ENCODE data around the gene TRIM33.
A peak's percentile ranks its signal among the peaks of the same experiment; 100 is the strongest.

The TRIM33 gene

DNA sequence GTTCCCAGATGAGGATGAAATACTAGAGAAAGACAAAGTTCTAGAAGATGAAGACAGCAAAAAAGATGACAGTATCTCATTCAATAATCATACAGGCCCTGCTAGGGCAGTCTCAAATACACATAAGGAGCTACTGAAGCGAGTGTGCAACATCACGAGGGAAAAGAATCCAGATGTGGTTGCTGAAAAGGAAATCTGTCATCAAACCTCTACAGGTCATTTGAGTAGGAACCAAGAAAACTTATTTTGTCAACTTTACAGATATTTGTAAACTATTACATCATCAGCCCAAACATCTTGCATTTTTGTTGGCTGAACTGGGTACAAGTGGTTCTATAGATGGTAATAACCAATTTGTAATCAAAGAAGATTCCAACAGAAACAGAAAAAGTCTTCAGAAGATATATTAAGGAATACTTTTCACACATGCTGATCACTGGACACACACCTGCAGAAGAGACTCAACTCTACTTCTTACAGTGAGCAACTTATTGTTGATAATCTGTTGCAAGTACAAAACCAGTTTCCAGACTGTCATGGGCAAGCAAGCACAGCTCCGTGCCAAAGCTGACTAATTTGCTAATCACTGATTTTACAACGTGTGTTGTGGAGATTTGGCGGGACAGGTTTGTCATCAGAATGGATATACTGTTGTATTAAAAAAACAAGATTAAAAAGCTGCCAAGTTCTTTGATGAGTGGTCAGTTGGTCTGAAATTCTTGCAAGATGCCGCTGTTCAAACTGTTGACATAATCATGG, 42.1 kb downstream of the TRIM33 start:
- TF ChIP-seq, protein P1, sequence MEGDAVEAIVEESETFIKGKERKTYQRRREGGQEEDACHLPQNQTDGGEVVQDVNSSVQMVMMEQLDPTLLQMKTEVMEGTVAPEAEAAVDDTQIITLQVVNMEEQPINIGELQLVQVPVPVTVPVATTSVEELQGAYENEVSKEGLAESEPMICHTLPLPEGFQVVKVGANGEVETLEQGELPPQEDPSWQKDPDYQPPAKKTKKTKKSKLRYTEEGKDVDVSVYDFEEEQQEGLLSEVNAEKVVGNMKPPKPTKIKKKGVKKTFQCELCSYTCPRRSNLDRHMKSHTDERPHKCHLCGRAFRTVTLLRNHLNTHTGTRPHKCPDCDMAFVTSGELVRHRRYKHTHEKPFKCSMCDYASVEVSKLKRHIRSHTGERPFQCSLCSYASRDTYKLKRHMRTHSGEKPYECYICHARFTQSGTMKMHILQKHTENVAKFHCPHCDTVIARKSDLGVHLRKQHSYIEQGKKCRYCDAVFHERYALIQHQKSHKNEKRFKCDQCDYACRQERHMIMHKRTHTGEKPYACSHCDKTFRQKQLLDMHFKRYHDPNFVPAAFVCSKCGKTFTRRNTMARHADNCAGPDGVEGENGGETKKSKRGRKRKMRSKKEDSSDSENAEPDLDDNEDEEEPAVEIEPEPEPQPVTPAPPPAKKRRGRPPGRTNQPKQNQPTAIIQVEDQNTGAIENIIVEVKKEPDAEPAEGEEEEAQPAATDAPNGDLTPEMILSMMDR (conservative IDR thresholded peaks at IDR 0.05; ENCODE audit: low read length): no peak
- no peak for DNase-seq (ENCODE audit: low read depth)

DNA sequence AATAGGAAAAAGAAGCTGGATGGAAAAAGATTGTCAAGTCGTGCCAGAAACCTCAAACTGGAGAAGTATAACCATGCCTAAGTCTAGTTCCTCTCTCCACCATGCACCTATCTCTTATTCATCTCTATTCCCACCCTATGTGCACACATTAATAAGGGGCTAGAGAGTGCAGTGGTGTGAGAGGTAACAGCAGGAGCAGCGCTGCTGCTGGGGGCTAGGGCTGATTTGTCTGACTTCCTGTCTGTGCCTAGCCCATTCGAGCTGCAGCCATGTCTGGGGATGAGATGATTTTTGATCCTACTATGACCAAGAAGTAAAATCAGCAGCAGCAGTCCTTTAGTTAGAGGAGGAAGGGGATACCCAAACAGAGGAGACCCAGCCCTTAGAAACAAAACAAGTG, 43.0 kb downstream of the TRIM33 start:
- no peak overlapping the region for H3K4me3 ChIP-seq (ENCODE audit: low read length)
- no peak for DNase-seq (ENCODE audit: low read depth)
- TF ChIP-seq, protein P1 (conservative IDR thresholded peaks at IDR 0.05; ENCODE audit: low read length): no peak

More for the DNA sequence above, 42.1 kb downstream of the TRIM33 start:
- H3K4me3 ChIP-seq (ENCODE audit: low read length): no peak overlapping the region

DNA sequence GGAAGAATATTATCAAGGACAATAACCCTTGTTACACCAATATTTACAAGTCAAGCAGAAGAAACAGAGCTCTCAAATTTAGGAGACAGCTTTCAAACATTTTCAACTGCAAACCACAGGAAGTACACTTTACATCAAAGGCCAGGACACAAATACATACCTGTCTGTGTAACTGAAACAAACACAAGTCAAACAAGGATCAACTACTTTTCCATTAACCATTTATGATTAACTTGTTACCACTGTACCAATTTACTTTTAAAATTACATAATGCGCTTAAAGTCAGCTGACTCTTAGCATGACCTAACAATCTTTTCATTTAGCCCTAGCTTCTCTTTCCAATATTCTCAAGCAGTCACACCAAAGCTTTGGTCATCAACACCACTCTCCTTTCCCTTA, 43.5 kb downstream of the TRIM33 start:
- TF ChIP-seq, protein P1 (conservative IDR thresholded peaks at IDR 0.05; ENCODE audit: low read length): no peak
- no peak for DNase-seq (ENCODE audit: low read depth)
- no peak overlapping the region for H3K4me3 ChIP-seq (ENCODE audit: low read length)

DNA sequence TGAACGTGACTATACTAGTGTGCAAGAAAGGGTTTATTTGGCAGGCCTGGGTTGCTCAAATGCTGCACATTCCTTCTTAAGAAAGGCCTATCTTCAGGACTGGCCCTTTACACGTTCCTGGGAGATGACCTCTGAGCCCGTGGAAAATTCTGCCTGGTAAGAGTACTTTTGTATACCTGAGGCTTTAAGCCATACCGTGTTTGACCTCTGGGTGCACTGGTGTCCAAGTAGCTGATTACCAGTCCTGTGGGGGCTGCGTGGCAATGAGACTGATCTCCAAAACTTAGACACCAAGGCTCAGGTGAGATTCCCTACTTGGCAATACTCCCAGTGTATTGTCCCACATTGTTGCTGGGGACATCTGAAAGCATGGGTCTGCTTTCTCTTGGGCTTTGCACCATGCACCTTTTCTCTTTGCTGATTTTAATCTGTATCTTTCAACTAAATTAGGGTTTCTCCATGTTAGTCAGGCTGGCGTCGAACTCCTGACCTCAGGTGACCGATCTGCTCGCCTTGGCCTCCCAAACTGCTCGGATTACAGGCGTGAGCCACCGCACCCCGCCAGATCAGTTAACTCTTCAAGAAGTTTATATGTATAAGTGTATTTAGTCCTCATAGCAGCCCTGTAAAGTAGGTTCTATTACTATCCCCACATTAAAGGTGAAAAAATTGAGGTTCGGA, 44.5 kb downstream of the TRIM33 start:
- no peak overlapping the region for H3K4me3 ChIP-seq (ENCODE audit: low read length)
- TF ChIP-seq, protein P1 (conservative IDR thresholded peaks at IDR 0.05; ENCODE audit: low read length): no peak
- no peak for DNase-seq (ENCODE audit: low read depth)

DNA sequence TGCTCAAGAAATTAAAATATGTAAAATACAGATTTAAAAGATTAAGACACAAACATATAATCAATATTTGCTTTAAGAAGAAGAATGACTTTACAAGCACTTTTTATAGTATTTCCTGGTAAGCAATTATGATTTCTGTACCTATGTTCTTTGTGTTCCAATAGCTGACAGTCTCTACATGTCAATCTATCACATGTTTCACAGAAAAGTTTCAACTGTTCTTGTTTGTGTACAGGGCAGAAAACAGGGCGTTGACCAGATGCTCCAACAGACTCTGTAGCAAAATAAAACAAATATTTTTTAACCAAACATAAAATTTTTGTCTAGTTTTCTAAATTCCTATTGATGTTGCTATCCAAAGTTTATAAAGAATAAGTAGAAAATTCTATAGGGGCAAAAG, 48.0 kb downstream of the TRIM33 start:
- TF ChIP-seq, protein P1 (conservative IDR thresholded peaks at IDR 0.05; ENCODE audit: low read length): no peak
- no peak for DNase-seq (ENCODE audit: low read depth)
- H3K4me3 ChIP-seq (ENCODE audit: low read length): no peak overlapping the region

DNA sequence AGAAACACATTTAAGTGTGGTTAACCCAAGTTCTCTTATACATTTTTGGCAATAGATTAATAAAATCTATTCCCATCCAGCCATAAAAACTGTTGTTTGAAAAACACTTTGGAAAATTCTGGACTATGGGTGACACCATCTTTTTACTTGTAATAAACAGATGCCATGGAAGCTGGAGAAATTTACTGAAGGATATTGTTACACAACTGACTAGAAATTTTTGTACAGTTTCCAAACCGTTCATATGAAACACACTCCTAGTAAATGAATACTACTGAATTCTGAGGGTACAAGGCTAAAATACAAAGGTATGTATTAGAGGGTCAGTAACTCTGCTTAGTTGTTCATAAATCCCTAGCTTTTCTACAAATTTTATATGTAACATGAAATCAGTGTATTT, 48.7 kb downstream of the TRIM33 start:
- peak; percentile 65 for DNase-seq (ENCODE audit: low read depth)
- TF ChIP-seq, protein P1 (conservative IDR thresholded peaks at IDR 0.05; ENCODE audit: low read length): no peak
- H3K4me3 ChIP-seq (ENCODE audit: low read length): no peak overlapping the region

Measured in AG10803 (cell line).